GM19455 (cell line): ENCODE data around the gene C2orf80.
"Not testable (repeated sequence)": the region's sequence is repeated elsewhere in the genome, so short reads cannot be mapped to it uniquely, and the experiment has no call there.

Experiments
- ATAC-seq: cut with Tn5 transposase; IDR thresholded peaks from one replicate; pipeline ENCODE4 v1.9.1; 2021; ENCODE audit not compliant: unreplicated experiment

Gene C2orf80

DNA sequence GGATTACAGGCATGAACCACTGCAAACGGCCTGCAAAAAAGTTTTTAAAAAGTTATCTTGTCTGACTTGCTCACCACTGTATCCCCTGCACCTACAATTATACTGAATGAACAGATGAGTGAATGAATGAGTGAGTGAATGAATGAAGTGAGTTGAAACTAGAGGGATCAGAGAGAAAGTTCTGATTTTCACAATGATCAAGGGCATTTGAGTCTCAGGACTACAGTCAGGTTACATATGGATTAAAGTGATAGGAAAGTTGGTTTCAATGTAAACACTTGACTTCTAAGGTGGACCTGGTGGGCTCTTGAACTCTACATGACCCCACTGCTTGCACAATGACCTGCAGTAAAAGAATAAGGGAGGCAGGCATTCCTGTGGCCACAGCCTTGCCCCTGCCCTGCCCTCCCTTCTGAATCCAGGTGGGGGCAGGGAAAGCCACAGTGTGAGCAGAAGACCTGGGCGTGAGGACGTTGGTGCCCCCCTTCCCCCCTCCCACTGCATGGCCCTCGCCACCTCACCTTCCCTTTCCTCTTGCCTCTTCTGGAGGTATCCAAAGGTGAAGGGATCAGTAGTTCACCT is 10.7 kb downstream of the C2orf80 start:
- no peak for ATAC-seq

DNA sequence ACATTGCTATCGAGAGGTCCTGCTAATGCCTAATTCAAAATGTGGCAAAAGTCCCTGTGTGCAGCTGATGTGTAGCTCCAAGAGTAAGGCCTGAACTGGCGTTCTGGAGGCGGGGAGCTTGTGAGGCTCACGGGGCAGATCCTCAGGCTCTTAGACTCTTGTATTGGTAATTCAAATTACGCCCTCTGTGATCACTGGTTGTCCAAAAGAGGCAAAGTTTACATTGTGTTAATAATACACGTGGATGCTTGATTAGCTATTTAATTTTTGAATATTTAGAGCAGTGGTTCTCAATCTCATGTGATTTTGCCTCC is 14.0 kb downstream of the C2orf80 start:
- no peak for ATAC-seq

DNA sequence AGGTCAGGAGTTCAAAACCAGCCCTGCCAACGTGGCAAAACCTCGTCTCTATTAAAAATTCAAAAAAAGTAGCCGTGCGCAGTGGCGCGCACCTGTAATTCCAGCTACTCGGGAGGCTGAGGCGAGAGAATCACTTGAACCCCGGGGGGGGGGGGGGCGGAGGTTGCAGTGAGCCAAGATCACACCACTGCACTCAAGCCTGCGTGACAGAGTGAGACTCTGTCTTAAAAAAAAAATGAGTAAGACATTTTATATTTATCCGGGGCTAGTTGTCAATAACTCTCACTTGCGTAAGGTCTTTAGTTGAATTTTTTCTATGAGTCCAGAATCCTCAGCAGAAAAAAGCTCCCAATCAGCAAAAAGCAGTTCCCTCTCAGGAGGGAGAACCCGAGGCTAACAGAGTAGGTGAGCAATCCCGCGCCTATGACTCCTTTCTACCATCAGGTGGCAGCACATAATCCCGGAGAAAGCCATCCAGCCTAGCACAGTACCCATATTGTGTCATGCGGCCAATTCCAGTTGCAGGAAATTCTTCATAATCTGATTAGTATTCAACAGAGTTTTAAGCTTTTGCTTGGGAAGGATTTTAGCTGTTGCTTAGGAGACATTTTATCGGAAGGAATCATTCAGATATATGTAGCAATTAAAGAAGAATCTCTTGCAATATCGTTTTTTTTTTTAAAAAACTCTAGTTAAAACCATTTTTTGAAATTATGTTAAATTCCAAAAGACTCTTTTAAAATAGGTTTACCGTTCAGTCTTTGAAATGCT is 14.6 kb downstream of the C2orf80 start:
- ATAC-seq: peak; percentile 98

DNA sequence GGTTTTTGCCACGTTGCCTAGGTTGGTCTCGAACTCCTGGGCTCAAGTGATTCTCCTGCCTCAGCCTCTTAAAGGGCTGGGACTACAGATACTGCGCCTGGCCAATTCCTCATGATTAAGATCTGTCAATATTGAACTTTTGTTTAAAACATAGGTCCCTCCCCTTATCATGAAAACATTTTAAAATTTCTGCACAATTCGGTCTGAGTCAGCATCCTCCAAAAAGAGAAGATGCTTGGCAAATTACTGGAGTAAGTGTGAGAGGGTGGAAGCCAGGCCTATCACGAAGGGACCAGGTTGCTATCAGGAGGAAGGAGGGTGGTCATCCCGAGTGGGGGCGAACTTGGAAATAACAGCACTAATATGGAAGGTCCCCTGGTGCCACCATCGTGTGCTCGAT is 15.7 kb downstream of the C2orf80 start:
- ATAC-seq: no peak

DNA sequence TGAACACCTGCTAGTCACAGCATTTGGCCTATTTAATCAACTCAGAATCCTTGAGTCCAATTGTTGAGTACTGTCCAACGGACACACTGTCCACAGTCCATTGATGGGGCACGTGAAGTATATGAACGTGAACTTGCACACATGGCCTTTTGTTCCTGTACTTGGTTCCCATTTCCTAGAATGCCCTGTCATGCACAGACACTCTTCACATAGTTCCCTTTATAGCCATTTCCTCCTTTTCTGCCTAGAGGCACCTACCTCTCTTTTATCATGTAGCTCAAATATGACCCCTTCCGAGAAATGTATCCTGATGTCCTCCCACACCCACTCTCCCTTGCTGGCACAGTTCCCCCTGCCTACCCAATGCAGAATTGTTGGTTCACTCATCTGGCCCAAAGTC is 17.7 kb downstream of the C2orf80 start:
- ATAC-seq: no peak

DNA sequence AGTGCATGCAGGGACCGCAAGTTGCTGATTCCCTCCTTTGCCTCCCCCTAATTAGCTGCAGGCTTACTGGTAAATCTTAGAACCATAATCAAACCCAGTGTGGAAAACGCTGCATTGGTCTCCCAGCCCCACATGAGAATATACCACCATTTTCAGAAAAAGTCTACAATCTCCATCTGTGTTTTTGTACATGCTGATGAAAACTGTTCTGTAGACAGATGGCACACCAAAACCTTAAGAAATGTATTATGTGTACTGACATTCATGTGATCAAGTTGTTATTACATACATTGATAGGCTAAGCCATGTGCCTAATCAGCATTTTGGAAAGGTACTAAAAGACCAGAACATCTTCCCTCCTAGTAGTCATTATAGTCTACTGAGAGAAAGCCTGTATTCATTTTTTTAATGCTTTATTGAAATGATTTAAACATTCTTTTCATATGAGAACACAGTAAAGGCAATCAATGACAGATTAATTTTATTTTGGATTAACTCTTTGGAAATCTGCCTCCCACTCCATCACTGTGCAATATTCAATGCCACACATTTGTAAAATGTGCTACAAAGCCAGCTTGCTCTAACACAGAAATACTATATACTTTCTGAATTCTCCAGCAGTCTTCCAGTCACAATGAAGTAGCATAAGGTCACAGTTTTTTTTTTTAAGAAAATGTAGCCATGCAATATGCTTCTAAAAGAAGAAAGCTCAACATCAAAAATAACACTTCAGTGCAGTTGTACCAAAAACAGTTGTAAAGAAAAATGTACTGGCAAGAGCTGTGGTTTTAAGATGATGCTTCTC is 24.7 kb downstream of the C2orf80 start:
- no peak for ATAC-seq

DNA sequence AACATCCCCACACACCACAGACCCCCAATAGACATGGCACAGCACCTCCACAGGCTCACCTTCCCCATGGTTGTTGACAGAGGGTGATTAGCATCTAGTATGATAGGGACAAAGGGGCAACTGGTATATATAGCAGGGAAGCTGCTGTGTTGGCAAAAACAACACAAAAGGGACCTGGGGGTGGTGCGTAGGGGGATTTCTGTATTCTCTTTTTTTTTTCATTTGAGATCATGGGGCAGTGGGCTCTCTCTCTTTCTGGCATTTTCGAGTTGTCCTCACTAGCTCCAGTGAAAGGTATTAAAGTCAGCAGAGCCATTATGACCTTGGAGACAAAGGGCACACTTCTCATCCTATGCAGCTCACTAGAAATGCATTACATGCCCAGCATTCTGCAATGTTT is 26.3 kb downstream of the C2orf80 start, which contains the start of gene CRYGA:
Gene CRYGA, minus strand, starts transcription at position 101 of the 400 bp plus-strand sequence. Its CDS starts 33 bp downstream, at position 68.
- no peak for ATAC-seq

DNA sequence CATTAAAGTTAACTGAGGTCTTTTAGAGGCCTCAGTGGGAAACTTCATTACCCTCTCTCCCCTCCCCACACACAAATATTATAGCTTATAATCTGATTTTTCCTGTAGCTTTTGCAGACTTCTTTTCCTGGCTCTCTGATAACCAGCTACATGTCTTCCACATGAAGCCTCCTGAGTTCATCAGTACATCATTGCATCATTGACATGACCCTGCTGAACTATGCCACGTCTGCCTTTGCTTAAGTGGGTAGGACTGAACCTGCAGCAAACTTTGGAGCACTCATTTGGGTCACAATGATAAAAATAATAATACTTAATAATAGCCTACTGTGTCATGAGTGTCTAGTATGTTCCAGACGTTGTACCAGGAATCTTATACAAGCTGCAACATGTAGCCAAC is 33.4 kb downstream of the C2orf80 start:
- no peak for ATAC-seq

DNA sequence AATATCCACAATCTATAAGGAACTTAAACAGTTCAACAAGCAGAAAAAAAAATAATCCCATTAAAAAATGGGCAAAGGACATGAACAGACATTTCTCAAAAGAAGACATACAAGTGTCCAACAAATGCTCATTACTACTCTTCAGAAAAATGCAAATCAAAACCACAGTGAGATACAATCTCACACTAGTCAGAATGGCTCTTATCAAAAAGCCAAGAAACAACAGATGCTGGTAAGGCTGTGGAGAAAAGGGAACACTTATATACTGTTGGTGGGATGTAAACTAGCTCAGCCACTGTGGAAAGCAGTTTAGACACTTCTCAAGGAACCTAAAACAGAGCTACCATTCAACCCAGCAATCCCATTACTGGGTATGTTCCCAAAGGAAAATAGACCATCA is 36.7 kb downstream of the C2orf80 start:
- ATAC-seq: no peak

DNA sequence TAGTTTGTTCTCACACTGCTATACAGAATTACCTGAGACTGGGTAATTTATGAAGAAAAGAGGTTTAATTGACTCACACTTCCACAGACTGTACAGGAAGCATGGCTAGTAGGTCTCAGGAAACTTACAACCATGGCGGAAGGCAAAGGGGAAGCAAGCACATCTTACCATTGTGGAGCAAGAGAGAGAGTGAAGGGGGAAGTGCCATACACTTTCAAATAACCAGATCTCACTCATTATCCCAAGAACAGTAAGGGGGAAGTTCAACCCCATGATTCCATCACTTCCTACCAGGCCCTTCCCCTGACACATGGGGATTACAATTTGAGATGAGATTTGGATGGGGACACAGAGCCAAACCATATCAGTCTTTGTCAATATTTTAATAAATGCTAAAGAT is 38.9 kb downstream of the C2orf80 start:
- no peak for ATAC-seq

DNA sequence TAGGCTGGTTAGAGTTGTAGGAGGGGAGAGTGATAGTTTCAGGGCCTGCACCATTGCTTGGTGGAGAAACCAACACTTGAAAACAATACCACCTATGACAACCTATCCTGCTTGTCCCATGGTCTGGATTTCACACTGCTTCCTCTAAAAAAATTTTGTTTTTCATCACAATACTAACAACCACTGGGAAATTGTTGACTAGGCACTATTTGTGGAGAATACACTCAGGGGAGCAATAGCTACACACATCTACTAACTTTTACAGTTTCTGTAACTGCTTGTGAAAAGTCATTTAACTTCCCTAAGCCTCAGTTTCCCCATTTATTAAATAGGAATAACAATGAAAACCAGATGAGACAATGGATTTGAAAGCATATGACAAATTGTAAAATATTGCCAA is 39.7 kb downstream of the C2orf80 start:
- ATAC-seq: no peak

DNA sequence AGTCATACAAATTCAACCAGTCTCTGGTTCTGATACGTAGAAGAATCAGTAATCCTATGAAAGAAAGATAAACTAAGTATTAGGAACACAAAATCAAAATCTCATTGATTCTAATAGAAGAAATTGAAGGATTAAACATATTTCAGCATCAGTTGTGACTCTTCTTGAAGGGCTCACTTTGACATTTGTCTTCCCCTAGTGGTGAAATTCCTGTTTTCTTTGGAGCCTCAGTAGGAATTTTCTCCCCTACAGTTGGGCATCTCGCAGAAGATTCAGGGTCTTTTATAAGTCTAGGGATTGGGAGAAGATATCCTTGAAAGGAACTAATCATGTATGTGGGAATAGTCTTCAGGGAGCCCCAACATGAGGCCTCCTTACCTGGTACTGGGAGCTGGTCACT is 41.0 kb downstream of the C2orf80 start:
- ATAC-seq: no peak

DNA sequence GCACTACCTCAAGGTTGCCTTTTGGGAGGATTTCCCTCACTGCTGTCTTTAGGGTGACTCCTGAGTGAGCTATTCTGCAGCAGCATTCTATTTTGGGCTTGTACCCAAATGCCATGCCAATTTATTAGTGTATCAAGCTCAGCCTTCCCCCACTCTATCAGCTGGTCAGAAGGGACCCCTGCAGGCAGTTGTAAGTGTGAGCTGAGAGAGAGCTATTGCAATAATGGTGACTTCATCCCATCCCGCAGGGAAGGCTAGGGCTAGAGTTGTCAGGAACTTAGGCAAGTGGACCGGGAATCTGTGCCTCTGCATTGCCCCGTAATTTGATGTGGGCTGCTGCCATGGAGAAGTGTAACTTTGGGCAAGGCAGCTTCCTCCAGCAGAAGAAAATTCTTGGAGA is 42.1 kb downstream of the C2orf80 start:
- ATAC-seq: no peak

DNA sequence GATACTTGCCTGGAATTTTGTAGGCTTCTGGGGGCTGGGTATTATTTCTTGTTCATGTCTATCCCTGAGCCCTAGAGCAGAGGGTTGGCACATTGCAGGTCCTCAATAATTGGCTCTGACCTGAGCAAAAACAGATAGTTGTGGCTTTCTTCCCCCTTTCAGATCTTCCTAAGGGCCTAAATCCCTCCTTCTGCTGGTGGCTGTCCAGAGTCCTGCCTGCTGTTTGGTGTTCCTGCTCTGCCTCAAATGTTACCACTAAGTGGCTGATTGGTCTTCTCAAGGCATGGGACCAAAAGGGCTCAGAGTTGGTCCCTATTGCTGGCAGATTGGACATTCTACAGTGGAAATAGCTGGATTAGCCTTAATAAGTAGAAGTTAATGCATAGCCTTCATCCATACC is 42.8 kb downstream of the C2orf80 start:
- no peak for ATAC-seq

DNA sequence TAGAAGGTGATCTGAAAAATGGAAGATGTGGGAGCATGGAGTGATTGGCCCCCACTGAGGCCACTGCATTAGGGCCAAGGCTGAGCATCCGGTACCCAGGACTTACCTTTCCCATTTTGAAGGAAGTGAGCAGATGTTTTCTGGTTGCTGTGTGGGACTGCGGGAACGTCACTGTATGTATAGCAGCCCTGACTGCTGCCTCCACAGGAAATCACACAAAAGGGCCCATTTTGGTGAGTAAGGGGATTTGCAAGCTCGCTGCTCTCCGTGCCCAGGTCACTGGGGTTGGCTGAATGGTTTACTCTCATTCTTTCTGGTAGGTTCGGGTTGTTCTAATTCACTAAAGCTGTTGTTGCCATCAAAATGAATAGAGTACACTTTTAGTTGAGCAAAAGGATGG is 43.8 kb downstream of the C2orf80 start, which contains the start of gene CRYGB:
Gene CRYGB, minus strand, starts transcription at position 153 of the 400 bp plus-strand sequence. Its CDS starts 38 bp downstream, at position 115.
- no peak for ATAC-seq

DNA sequence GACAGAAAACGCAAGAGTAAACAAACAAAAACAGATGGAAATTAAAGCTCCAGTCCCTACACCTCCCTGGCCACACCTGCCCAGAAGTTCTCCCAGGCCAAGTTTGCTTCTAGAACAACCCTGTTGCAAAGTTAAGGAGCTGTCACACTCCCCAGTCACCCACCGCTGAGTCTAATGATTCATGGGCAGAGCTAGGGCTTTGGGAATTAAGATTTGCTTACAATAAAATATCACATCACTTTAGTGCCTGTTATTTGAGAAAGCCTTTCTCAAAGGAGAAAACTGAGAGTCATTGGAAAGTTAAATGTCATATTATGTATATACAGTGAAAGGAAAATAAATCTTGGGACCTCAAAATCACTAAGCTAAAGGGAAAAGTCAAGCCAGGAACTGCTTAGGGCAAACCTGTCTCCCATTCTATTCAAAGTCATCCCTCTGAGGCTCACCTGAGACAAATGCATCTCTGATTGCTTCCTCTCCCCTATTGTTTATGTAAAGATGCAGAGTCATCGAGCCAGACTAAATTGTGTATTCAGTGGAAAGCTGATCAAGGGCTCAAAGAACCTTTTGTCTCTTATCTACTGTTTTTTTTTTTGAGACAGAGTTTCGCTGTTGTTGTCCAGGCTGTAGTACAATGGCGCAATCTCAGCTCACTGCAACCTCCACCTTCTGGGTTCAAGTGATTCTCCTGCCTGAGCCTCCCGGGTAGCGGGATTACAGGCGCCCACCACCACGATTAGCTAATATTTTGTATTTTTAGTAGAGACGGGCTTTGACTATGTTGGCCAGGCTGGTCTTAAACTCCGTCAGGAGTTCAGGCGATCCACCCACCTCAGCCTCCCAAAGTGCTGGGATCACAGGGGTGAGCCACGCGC is 46.7 kb downstream of the C2orf80 start:
- ATAC-seq: no peak

DNA sequence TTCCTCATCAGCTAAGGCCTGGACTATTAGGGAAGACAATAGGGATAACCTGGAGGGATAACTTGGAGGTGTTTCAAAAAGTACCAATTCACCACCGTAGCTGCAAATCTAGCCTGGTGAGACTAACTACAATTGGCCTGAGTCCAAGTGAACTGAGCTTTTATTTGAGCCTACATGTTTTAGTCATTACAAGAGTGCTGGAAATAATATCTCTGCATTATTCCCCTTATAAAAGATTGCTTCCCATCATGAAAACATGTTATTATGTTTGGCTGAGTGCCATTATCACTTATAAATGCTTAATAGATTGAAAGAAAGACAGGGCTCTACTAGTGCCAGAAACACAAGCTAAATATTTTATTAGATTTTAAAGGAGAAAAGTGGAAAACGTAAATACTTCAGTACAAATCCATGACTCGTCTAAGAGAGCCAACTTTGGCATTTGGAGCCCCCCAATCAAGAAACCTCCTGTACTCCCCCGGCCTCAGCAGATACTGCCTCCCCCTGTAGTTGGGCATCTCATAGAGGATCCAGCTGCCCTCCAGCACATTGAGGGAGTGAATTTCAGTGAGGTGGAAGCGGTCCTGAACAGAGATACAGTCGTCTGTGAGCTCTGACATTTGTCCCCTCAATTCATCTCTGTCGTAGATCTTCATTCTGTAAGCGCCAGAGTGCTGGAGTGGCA is 47.4 kb downstream of the C2orf80 start:
- no peak for ATAC-seq

DNA sequence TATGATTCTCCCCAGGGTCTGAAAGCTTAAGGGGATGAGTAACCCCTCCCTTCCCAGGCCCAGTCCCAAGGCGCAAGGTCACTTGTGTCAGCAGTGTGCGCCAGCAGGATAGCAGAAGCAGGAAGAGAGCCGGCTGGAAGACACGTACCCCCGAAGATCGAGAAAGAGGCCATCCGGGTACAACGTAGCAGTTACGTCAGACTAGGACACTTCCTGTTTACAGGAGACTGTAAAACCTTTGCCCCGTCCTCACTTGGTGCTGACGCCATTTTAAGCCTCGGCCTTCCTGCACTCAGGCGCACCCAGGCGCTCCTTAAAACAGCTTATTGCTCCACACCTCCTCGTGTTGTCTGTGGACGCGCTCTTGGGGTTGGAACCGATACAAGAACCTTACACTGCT is 50.4 kb downstream of the C2orf80 start:
- ATAC-seq: no peak

DNA sequence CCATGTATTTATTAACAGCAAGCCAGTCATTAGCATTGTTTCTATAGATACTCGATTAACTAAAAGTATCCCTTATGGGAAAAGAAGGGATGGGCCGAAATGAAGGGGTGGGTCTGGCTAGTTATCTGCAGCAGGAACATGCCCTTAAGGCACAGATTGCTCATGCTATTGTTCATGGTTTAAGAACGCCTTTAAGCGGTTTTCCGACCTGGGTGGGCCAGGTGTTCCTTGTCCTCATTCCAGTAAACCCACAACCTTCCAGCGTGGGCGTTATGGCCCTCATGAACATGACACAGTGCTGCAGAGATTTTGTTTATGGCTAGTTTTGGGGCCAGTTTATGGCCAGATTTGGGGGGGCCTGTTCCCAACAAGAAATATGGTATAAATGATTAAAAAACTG is 51.5 kb downstream of the C2orf80 start:
- ATAC-seq: not testable (repeated sequence)

DNA sequence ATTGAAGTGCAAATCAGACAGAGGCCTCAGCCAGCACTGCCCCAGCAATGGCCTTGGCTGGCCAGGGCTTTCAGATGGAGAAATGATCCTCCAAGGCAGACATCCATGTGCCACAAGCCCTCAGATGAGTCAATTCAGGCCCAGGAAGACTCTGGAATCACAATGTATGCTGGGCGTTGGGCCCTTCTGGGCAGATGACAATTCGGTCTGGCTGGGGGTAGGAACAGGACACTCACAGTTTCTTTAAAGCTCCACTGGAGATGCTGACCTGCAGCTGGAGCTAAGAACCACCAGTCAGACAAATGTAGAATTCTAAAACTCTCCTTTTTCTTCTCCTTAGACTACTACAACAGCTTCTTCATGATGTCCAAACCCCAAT is 53.1 kb downstream of the C2orf80 start:
- ATAC-seq: no peak
